ENCODE data around the gene TMEM179.

The TMEM179 gene

DNA sequence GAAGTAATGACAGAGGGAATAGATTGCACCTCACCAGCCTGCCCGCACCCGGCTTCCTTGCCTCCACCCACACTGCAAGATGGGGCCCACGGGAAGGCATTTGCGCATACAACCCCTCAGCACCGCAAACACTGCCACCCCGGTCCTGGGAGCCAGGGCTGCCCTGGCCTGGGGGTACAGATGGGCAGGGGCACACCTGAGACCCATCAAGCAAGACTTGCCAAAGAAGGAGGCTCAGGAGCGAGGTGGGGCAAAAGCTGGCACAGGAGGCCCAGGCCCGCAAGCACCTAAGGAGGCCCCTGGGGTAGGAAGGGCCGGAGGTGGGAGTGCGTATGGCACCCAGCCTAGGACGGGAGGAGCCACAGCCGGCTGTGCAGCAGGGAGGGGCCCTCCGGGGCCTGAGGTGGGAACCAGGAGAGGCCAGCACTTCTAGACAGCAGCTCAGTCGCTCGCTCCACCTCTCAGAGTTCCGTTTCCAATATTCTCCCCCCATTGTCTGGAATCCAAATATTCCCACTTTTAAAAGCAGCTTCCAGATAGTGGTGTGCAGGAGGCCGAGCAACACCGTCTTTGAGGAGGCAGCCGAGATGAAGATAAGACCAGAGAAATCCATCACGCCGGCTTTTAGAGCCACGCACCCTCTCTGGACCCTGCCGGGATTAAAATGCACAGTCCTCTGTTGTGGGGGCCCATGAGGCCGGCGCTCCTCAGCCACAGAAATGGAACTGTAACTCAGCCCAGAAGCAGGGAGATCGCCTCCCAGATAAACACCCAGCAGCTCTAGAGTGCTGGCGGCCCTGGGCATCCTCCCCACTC, 37.2 kb downstream of the TMEM179 start:
- DNase-seq, result no peak

- DNase-seq, result no peak
These were observed 39.6 kb downstream of the TMEM179 start for GRCh38 chr14:104564744-104565679.

GRCh38 chr14:104563742-104564615, 40.6 kb downstream of the TMEM179 start:
- DNase-seq, result peak; percentile 25 to 54

DNA sequence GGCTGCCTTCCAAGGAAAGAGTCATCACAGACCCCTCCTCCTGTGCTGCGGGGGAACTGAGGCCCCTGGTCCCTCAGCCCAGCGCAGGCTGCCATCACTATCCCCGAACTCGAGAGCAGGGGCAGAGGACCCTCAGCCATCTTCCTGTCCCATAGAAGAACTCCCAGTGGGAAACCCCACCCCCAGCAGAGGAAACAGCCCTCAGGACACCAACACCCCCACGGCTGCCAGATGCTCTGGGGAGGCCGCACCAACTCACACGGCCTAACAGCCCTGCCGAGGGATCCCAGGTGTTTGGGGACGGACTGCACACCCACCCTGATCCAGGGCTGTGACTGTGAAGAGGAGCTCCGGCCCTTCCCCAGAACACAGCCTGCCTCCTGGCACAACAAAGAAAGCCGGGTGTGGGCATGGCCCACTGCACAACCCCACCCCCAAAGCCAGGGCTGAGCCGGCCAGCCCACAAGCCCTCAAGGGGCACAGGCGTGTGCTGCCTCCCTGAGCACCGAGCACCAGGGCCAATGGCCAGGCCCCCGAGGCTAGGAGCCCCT, 41.3 kb downstream of the TMEM179 start:
- no peak for DNase-seq

GRCh38 chr14:104562606-104563005, 42.0 kb downstream of the TMEM179 start:
- DNase-seq, result no peak

DNA sequence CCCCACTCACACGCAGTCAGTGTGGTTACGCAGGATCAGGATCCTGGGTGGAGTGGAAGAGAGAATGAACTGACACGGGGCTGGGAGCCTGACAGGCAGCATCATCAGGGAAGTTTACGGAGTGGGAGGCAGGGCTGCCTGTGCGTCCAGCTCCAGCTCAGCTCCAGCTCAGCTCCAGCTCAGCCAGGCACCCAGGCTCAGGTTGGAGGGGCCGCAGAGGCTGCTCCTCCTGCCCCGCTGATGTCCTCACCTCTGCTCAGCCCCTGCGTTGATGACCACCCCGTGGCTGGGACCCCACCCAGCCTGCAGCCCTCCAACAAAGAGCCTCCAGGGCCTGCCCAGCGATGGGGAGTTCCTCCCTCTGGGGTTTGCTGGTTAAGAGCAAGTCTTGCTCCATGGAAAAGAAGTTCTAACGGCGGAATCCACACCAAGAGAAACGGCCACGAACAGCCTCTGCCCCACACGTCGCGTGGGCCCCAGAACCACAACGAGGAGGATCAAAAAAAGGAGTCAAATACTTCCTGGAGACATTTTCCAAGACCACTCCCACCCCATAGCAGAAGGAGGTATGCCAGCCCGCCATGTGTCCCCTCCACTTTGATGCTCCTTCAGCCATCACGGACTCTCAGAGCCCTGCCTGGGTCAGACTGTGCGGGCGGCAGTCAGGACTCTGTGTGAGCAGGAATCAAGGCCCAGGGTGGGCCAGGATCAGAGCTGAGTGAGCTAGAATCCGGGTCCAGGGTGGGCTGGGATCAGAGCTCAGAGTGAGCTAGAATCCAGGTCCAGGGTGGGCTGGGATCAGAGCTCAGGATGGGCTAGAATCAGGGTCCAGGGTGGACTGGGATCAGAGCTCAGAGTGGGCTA, 42.7 kb downstream of the TMEM179 start:
- DNase-seq, result no peak

- DNase-seq, result no peak
These were observed 43.4 kb downstream of the TMEM179 start for GRCh38 chr14:104561124-104561557.

GRCh38 chr14:104560586-104560945, 44.0 kb downstream of the TMEM179 start:
- no peak for DNase-seq

GRCh38 chr14:104559804-104560585, 44.6 kb downstream of the TMEM179 start:
- no peak for DNase-seq

DNA sequence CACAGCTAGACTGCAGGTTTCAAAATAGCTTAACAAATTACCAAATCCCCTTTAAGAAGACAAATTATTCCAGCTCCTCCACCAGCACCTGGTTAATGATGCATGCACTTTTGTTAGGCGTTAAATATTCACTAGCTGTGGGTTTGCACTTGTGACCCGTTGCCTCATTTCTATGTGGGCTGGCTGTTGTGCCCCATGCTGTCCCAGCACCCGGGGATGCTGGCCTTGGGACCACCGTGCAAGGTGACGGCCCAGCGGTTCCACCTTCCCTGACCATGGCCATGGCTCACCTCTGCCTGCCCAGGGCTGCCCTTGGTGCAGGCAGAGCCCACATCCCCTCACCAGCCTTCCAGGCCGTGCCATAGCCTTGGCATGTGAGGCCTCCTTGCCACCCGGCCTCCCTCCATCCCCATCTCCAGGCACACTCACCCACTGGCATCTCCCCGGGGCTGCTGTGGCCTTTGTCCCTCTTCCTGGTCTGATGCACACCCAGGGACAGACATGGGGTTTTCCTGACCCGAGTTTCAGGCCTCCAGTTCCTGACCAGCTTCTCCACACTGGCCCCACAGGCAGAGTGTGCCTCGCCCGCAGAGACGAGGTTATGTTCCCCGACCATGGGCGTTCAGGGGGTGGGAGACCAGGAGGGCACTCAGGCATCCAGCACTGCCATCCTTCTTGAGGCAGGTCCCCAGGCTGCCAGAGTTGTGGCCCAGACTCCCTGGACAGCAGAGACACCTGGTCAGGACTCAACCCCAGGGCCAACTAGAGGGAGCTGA, 45.4 kb downstream of the TMEM179 start:
- no peak for DNase-seq

- DNase-seq, result no peak
These were observed 46.1 kb downstream of the TMEM179 start for GRCh38 chr14:104558231-104559027.

DNA sequence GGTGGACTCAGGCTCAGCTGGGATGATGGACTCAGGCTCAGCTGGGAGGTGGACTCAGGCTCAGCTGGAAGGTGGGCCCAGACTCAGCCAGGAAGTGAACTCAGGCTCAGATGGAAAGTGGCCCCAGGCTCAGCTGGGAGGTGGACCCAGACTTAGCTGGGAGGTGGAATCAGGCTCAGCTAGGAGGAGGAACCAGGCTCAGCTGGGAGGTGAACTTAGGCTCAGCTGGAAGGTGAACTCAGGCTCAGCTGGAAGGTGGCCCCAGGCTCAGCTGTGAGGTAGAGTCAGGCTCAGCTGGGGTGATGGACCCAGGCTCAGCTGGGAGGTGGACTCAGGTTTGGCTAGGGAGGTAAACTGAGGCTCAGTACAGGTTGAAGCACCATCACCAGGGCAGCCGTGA, 46.8 kb downstream of the TMEM179 start:
- no peak for DNase-seq

- DNase-seq, result no peak
These were observed 47.5 kb downstream of the TMEM179 start for GRCh38 chr14:104557086-104557485.

- no peak for DNase-seq
These were observed 48.1 kb downstream of the TMEM179 start for GRCh38 chr14:104556256-104557021.

DNA sequence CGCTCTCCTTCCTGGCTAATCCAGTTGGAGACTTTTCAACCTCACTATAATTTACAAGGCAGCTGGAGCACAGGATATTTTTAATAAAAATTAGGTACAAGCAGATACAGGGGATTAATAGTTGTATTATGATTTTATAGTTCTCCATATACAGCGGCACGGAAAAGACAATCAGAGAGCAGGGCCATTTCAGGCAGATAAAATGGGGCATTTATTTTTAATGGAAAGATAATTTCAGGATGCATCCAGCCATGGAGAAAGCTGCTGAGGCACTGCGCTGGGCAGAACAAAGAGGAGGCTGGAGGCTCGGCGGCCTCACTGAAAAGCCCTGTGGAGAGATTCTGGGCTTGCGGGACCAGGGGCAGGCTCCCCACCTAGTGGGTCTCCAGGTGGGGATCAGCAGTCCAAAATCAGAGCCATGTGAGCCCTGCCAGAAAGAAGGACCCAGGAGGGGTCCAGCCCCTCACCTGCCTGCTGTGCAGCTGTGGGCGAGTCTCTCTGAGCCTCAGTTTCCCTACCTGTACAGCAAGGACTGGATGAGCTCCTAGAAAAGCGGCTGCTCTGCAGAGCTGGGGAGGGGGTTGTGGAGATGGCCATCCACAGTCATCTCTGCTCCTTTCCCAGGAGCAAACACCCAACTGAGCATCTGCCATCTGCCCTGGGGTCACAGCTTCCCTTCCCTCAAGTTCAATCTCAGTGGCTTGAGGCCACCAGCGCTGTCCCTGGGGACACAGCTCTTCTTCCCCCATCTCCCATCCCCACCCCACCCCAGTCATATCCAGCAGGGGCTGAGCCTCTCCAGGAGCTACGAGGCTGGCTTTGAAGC, 48.9 kb downstream of the TMEM179 start:
- no peak for DNase-seq

GRCh38 chr14:104554608-104555429, 49.8 kb downstream of the TMEM179 start:
- no peak for DNase-seq
